Prostate gland (tissue), 2 donors: ENCODE data around the gene EFNA2.

Experiments
- POLR2A ChIP-seq: fragments of 450-650 bp; IDR thresholded peaks from one replicate; pipeline ENCODE4 v1.6.1; 2016; ENCODE audit warnings: antibody characterized with exemption, mild to moderate bottlenecking
- TF ChIP-seq, protein P1 (sequence below), 4 experiments: fragments of 200-600 bp in 2 of 4; fragments of 450-650 bp in 2 of 4; sonication (generic) in 2 of 4; IDR thresholded peaks; 1 replicate in 3 of 4; 2 replicates in 1 of 4; pipeline ENCODE4 v1.5.1; 2016 to 2019; ENCODE audit warnings: antibody characterized with exemption in 4 of 4, mild to moderate bottlenecking in 2 of 4, moderate library complexity in 2 of 4

- no peak for TF ChIP-seq POLR2A
- TF ChIP-seq, protein P1, sequence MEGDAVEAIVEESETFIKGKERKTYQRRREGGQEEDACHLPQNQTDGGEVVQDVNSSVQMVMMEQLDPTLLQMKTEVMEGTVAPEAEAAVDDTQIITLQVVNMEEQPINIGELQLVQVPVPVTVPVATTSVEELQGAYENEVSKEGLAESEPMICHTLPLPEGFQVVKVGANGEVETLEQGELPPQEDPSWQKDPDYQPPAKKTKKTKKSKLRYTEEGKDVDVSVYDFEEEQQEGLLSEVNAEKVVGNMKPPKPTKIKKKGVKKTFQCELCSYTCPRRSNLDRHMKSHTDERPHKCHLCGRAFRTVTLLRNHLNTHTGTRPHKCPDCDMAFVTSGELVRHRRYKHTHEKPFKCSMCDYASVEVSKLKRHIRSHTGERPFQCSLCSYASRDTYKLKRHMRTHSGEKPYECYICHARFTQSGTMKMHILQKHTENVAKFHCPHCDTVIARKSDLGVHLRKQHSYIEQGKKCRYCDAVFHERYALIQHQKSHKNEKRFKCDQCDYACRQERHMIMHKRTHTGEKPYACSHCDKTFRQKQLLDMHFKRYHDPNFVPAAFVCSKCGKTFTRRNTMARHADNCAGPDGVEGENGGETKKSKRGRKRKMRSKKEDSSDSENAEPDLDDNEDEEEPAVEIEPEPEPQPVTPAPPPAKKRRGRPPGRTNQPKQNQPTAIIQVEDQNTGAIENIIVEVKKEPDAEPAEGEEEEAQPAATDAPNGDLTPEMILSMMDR (IDR thresholded peaks at IDR 0.05) = no peak
Observed at GRCh38 chr19:1284979-1285736, 515 bp upstream of the EFNA2 start.
